HepG2 (cell line): ENCODE data around the gene INO80E. TPM values are rescaled to one million over a fixed set of nuclear protein-coding genes. Genes with fewer than 3 reads are reported as not detected.
A peak's percentile ranks its signal among the peaks of the same experiment; 100 is the strongest.

Source experiments
- DMAP1 ChIP-seq: IDR thresholded peaks from 2 replicates; pipeline ENCODE4 v1.6.1; 2016
- ETV5 ChIP-seq: IDR thresholded peaks from 2 replicates; pipeline ENCODE4 v1.6.1; 2018; ENCODE audit warnings: missing biosample characterization, missing genetic modification reagents, inconsistent platforms, borderline replicate concordance
- GATAD2A ChIP-seq: IDR thresholded peaks from 2 replicates; pipeline ENCODE4 v1.6.1; 2016
- GPN1 ChIP-seq: sonication (generic); formaldehyde crosslinking; IDR thresholded peaks from 2 replicates; pipeline ENCODE4 v1.5.1; 2020; ENCODE audit warnings: missing genetic modification reagents, borderline replicate concordance
- KAT8 ChIP-seq: IDR thresholded peaks from 2 replicates; pipeline ENCODE4 v1.6.1; 2016; ENCODE audit warnings: missing genetic modification reagents, missing compliant biosample characterization
- KDM4B ChIP-seq: sonication (generic); formaldehyde crosslinking; IDR thresholded peaks from 2 replicates; pipeline ENCODE4 v1.4.0; 2020; ENCODE audit warnings: missing genetic modification reagents
- MAF1 ChIP-seq: sonication (generic); formaldehyde crosslinking; IDR thresholded peaks from 2 replicates; pipeline ENCODE4 v1.5.0; 2020; ENCODE audit warnings: missing genetic modification reagents, borderline replicate concordance
- PHF8 ChIP-seq: sonication (generic); formaldehyde crosslinking; IDR thresholded peaks from 2 replicates; pipeline ENCODE4 v1.5.0; 2020; ENCODE audit warnings: missing genetic modification reagents
- POLR2A ChIP-seq, 2 experiments: IDR thresholded peaks; 2 replicates each; pipeline ENCODE4 v1.6.1; 2011; ENCODE audit warnings: low read depth in 2 of 2, low read length in 2 of 2, mild to moderate bottlenecking in 1 of 2, moderate library complexity in 1 of 2; ENCODE audit not compliant: insufficient read depth in 1 of 2
- PRMT3 ChIP-seq: sonication (generic); formaldehyde crosslinking; IDR thresholded peaks from 2 replicates; pipeline ENCODE4 v1.8.1; 2022; ENCODE audit warnings: low read depth, mild to moderate bottlenecking, moderate library complexity, missing genetic modification reagents, borderline replicate concordance
- PRPF4 ChIP-seq: fragments of 200-400 bp; formaldehyde crosslinking; IDR thresholded peaks from 2 replicates; pipeline ENCODE4 v1.6.1; 2016; ENCODE audit warnings: low read length, low read depth; ENCODE audit not compliant: poor library complexity, severe bottlenecking
- SRSF1 ChIP-seq: fragments of 200-400 bp; formaldehyde crosslinking; optimal IDR thresholded peaks from 2 replicates; pipeline ENCODE3; 2017; ENCODE audit warnings: mild to moderate bottlenecking, low read depth, low read length, moderate library complexity
- U2AF1 ChIP-seq: fragments of 200-400 bp; formaldehyde crosslinking; optimal IDR thresholded peaks from 2 replicates; pipeline ENCODE3; 2017; ENCODE audit warnings: mild to moderate bottlenecking, low read depth, low read length
- ZNF263 ChIP-seq: sonication (generic); formaldehyde crosslinking; IDR thresholded peaks from 2 replicates; pipeline ENCODE4 v1.4.0; 2020; ENCODE audit warnings: missing genetic modification reagents
- ZNF670 ChIP-seq: sonication (generic); formaldehyde crosslinking; IDR thresholded peaks from 2 replicates; pipeline ENCODE4 v1.8.0; 2022; ENCODE audit warnings: mild to moderate bottlenecking, missing genetic modification reagents, borderline replicate concordance
- ZNF781 ChIP-seq: sonication (generic); formaldehyde crosslinking; IDR thresholded peaks from 2 replicates; pipeline ENCODE4 v1.5.1; 2020; ENCODE audit warnings: borderline replicate concordance, mild to moderate bottlenecking, missing genetic modification reagents; ENCODE audit errors: not compliant biosample characterization
- polyA plus RNA-seq, 8 experiments: library from polyadenylated mRNA; depleted of rRNA in 3 of 8; stranded (reverse) in 7 of 8; unstranded in 1 of 8; fragments of >200 nt; fragmentation: Illumina TruSeq in 4 of 8; extraction: Trizol in 4 of 8; gene quantifications; 2 replicates each; pipeline versions ENCODE4 v1.2.1 to v1.2.3, GENCODE V29; 2011 to 2016; ENCODE audit warnings: low read depth in 4 of 8, missing spikeins in 1 of 8, mixed read lengths in 1 of 8; ENCODE audit not compliant: insufficient read depth in 1 of 8
- total RNA-seq, 5 experiments: library from RNA; depleted of rRNA; stranded (reverse); fragments of >200 nt; fragmentation: Illumina TruSeq; extraction: Trizol; gene quantifications; 2 replicates each; pipeline ENCODE4 v1.2.3, GENCODE V29; 2016; ENCODE audit warnings: low read depth in 1 of 5
- TF ChIP-seq, protein P1 (sequence below): sonication (generic); formaldehyde crosslinking; IDR thresholded peaks from 2 replicates; pipeline ENCODE4 v1.5.1; 2020; ENCODE audit warnings: mild to moderate bottlenecking, missing genetic modification reagents, moderate library complexity
- TF ChIP-seq, protein P2 (sequence below): sonication (generic); formaldehyde crosslinking; IDR thresholded peaks from 2 replicates; pipeline ENCODE4 v1.4.0; 2020; ENCODE audit warnings: mild to moderate bottlenecking, missing genetic modification reagents
- TF ChIP-seq, protein P3 (sequence below): sonication (generic); formaldehyde crosslinking; IDR thresholded peaks from 2 replicates; pipeline ENCODE4 v1.8.1; 2023; ENCODE audit warnings: missing genetic modification reagents, mild to moderate bottlenecking, borderline replicate concordance

Gene INO80E
- total and polyA plus RNA-seq, 2 of the 13 experiments (the other 11 are each of a cell fraction or from before 2014, with no cell fraction given) = 25.8 to 45.6 TPM

DNA sequence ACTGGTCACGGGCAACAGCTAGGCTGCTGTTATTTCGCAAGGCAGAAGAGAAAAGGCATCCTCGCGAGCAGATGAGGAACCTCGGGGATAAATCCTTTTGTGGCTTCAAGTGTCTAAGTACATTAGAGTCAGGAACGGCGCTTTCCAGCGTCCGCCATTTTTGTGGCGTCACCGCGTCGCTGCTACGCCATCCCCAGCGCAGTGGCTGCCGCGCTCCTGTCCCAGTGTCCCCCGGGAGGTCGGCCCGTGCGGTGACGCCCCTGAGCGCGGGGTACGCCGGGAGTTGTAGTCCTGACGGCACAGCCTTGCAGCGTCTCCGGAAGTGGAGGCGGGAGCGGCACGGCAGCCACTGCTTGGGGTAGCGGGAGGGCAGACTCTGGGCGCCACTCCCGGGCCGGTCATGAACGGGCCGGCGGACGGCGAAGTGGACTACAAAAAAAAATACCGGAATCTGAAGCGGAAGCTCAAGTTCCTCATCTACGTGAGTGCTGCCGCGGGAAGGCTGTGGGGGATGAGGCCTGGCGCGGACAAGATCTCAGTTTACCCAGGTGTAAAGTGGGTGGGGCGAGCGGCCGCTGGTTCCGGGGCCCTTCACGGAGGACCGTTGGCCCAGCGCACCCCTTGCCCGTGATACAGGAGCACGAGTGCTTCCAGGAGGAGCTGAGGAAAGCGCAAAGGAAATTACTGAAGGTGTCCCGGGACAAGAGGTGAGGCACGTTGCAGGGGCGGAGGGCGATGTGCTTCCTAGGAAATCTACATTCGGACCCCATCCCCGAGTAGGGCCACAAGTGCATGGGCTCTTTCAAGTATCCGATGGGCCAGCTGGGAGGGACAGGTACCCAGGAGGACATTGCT is at the start of gene INO80E (continued):
- 0 out of 2 replicates have a peak, but pooled peaks have one; percentile 20 for TF ChIP-seq PRMT3 (CRISPR knock-in tag)
- TF ChIP-seq GATAD2A (CRISPR knock-in tag) = peak; percentile 79
- no peak for TF ChIP-seq ZNF781 (CRISPR knock-in tag)
- TF ChIP-seq, protein P1, sequence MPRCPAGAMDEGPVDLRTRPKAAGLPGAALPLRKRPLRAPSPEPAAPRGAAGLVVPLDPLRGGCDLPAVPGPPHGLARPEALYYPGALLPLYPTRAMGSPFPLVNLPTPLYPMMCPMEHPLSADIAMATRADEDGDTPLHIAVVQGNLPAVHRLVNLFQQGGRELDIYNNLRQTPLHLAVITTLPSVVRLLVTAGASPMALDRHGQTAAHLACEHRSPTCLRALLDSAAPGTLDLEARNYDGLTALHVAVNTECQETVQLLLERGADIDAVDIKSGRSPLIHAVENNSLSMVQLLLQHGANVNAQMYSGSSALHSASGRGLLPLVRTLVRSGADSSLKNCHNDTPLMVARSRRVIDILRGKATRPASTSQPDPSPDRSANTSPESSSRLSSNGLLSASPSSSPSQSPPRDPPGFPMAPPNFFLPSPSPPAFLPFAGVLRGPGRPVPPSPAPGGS (CRISPR knock-in tag) = peak; percentile 88
- TF ChIP-seq ETV5 (CRISPR knock-in tag) = peak; percentile 99
- TF ChIP-seq MAF1 (CRISPR knock-in tag) = peak; percentile 91
- peak; percentile 95 for TF ChIP-seq DMAP1 (CRISPR knock-in tag)
- peak; percentile 79 to 82 for TF ChIP-seq POLR2A (IDR thresholded peaks at IDR 0.05; ENCODE audit: insufficient read depth in 1 of 2, low read depth in 2 of 2, low read length in 2 of 2)
- TF ChIP-seq, protein P2, sequence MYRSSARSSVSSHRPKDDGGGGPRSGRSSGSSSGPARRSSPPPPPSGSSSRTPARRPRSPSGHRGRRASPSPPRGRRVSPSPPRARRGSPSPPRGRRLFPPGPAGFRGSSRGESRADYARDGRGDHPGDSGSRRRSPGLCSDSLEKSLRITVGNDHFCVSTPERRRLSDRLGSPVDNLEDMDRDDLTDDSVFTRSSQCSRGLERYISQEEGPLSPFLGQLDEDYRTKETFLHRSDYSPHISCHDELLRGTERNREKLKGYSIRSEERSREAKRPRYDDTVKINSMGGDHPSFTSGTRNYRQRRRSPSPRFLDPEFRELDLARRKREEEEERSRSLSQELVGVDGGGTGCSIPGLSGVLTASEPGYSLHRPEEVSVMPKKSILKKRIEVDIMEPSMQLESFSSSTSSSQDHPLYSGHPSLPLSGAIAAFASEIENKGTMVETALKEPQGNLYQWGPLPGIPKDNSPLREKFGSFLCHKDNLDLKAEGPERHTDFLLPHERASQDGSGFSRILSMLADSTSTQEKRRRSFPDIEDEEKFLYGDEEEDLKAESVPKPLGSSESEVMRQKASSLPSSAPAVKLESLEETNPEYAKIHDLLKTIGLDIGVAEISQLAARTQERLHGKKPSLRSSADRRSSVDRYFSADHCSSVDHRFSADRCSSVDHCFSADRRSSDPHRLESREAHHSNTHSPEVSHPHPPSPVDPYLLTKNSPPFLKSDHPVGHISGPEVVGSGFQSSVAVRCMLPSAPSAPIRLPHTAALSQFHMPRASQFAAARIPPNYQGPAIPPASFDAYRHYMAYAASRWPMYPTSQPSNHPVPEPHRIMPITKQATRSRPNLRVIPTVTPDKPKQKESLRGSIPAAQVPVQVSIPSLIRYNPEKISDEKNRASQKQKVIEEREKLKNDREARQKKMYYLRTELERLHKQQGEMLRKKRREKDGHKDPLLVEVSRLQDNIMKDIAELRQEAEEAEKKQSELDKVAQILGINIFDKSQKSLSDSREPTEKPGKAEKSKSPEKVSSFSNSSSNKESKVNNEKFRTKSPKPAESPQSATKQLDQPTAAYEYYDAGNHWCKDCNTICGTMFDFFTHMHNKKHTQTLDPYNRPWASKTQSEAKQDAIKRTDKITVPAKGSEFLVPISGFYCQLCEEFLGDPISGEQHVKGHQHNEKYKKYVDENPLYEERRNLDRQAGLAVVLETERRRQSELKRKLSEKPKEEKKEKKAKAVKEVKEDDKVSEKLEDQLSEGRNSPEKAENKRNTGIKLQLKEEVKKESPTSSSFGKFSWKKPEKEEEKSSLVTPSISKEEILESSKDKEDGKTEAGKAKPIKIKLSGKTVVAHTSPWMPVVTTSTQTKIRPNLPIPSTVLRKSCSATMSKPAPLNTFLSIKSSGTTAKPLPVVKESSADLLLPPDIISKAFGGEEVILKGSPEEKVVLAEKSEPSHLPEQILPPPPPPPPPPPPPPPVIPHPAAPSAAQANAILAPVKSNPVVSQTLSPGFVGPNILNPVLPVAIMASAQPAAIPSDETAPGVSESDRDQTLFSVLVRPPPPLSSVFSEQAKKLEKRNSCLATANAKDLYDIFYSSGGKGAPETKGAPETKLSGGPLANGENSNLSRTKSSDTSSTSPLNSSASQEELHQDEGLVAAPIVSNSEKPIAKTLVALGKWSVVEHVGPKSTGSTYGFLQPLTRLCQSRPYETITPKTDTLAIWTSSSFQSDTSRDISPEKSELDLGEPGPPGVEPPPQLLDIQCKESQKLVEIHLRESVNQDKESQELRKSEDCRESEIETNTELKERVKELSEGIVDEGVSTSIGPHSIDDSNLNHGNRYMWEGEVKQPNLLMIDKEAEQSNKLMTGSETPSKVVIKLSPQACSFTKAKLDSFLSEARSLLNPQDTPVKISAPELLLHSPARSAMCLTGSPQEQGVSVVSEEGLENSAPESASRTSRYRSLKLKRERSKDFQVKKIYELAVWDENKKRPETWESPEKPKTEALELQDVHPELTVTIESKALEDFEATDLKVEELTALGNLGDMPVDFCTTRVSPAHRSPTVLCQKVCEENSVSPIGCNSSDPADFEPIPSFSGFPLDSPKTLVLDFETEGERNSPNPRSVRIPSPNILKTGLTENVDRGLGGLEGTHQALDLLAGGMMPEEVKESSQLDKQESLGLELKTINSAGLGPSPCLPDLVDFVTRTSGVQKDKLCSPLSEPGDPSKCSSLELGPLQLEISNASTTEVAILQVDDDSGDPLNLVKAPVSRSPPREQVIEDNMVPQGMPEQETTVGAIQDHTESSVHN (CRISPR knock-in tag) = peak; percentile 62
- no peak for TF ChIP-seq GPN1
- TF ChIP-seq U2AF1 = peak; percentile 77
- TF ChIP-seq PHF8 = peak; percentile 97
- peak; percentile 45; the same call in 1 of the 2 replicates for TF ChIP-seq ZNF263 (CRISPR knock-in tag)
- TF ChIP-seq ZNF670 = no peak
- TF ChIP-seq KDM4B (CRISPR knock-in tag) = peak; percentile 61
- peak; percentile 47 for TF ChIP-seq SRSF1
- TF ChIP-seq, protein P3, sequence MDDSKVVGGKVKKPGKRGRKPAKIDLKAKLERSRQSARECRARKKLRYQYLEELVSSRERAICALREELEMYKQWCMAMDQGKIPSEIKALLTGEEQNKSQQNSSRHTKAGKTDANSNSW (CRISPR knock-in tag) = peak; percentile 28; the same call in 1 of the 2 replicates
- no peak for TF ChIP-seq PRPF4
- TF ChIP-seq KAT8 (CRISPR knock-in tag) = peak; percentile 97
